GM12864 (cell line): ENCODE measurements around the gene APCDD1L.

Experiments
- DNase-seq: peaks from one replicate; pipeline ENCODE4 v3.0.0-alpha.2; 2011; ENCODE audit warnings: low read depth
- H3K4me3 ChIP-seq: 2 replicates; pipeline ENCODE4 v1.5.1; 2011; ENCODE audit warnings: mild to moderate bottlenecking, low read depth, low read length, control low read depth
- CTCF ChIP-seq: IDR thresholded peaks from 2 replicates; pipeline ENCODE4 v1.5.1; 2011; ENCODE audit warnings: low read depth, mild to moderate bottlenecking, moderate library complexity, low read length, control low read depth, inconsistent platforms; ENCODE audit errors: missing control alignments

APCDD1L gene

DNA sequence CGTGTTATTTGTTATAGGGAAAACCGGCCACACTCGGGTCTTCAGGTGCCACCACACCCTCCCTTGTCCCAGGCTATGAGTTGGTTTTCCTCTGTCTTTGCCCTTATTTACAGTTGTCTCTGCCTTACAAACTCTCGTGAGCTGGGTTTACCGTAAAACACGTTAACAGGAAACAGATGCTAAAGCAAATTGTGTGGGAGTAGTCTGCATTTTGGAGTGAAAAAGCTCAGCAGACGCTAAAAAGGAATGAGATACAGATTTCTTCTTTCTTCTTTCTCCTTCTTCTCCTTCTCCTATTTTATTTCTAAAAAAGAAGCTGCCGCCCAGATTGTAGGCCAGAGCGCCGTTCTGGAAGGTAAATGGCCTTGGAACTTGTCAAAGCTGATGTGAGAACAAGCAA is 51.9 kb downstream of the APCDD1L start:
- no peak overlapping the region for H3K4me3 ChIP-seq
- DNase-seq = no peak
- TF ChIP-seq CTCF = no peak

- no peak for TF ChIP-seq CTCF
These were observed 53.3 kb downstream of the APCDD1L start for GRCh38 chr20:58461899-58462298.

GRCh38 chr20:58461104-58461503 is 54.1 kb downstream of the APCDD1L start:
- no peak for TF ChIP-seq CTCF
- H3K4me3 ChIP-seq = no peak overlapping the region
- DNase-seq = no peak

More at GRCh38 chr20:58461899-58462298, 53.3 kb downstream of the APCDD1L start:
- H3K4me3 ChIP-seq = no peak overlapping the region
- DNase-seq = no peak

DNA sequence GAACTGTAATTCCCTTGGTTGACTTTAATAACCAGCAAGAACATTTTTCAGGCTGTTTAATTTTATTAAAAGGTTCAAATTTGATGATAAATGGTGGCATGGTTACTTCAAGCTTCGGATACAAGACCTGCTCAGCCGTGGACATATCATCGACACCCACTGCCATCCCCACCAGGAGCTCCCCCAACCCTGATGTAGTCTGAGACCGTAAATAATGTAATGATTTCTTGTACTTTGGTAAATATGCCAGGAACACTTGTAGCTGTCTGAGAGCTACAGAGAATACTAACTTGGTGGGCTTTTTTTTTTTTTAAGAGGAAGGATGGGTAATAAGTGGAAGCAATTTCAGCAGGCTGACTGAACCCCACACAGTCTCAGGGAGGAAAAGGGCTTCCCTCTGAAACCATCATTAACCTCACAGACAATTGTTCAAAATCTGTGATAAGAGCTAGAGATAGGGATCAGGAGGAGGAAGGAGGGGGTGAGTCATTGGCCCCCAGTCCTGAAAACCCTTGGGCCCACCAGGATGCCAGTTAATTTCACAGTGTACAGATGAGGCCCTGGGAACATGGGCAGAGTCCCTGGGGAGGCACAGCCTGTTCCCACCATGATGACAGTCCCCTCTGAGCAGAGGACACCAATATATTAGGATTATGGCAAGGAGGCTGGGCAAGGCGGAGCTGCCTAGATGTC is 56.0 kb downstream of the APCDD1L start:
- H3K4me3 ChIP-seq = no peak overlapping the region
- no peak for TF ChIP-seq CTCF
- no peak for DNase-seq

DNA sequence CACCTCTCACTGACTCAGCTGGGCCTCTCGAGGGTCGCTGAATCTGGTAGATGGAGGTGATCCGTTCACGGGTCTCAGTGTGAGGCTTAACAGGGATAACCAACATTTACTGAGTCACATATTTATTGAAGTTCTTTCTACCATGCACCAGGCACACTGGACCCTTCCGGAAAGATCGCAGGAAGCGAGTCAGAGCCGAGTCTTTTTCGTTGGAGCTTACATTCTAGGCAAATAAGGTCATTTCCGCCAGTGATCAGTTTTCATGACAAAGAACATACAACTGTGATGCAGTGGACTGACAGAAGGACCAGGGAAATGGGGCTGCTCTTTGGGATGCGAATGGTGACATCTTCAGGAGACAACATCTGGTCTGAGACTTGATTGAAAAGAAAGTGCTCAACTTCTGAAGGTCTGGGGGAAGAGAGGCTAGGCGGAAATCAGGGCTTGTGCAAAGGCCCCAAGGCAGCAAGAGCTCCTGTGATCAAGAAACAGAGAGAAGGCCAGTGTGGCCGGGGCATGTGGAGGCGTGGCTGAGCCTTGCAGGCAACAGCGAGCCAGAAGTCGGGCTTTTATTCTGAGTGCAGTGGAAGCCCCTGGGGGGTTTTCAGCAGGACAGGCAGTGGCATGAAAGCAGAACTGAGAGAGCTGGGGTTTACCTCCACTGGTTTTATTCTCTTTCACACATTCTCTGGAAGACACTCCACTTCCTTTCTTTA is 56.7 kb downstream of the APCDD1L start:
- peak; percentile 83 for DNase-seq
- H3K4me3 ChIP-seq = peak overlapping the region; percentile 20; the same call in 1 of the 2 replicates
- TF ChIP-seq CTCF = no peak

- no peak overlapping the region for H3K4me3 ChIP-seq
- TF ChIP-seq CTCF = no peak
- no peak for DNase-seq
These were observed 58.0 kb downstream of the APCDD1L start for GRCh38 chr20:58457083-58457695.
